Measurements from ENCODE around the gene CHN2.
A peak's percentile ranks its signal among the peaks of the same experiment; 100 is the strongest.

CHN2 gene

GRCh38 chr7:29270594-29271318 is 76.2 kb downstream of the CHN2 start:
- peaks cover 9% of the 10 kb centered on the region for H3K27me3 Mint-ChIP-seq
- no peak overlapping the region for H3K4me3 Mint-ChIP-seq
- DNase-seq (no peak), ATAC-seq (peak; percentile 63)
- no peak overlapping the region for H3K27ac Mint-ChIP-seq
- H3K9me3 Mint-ChIP-seq, result peaks cover 2% of the 10 kb centered on the region
- no peaks in the 10 kb centered on the region for H3K36me3 Mint-ChIP-seq (ENCODE audit: low read depth)
- peaks cover 20% of the 10 kb centered on the region for H3K4me1 Mint-ChIP-seq

GRCh38 chr7:29271319-29271658 is 76.7 kb downstream of the CHN2 start:
- Mint-ChIP-seq H3K9me3 (no peaks in the 10 kb centered on the region), H3K27me3 (peaks cover 12% of the 10 kb centered on the region), H3K36me3 (ENCODE audit: low read depth) (no peaks in the 10 kb centered on the region), H3K27ac (no peak overlapping the region), H3K4me1 (peaks cover 20% of the 10 kb centered on the region), H3K4me3 (no peak overlapping the region)
- no peak for DNase-seq
- no peak for ATAC-seq

- Mint-ChIP-seq H3K27ac (no peak overlapping the region), H3K4me3 (no peak overlapping the region), H3K27me3 (peaks cover 12% of the 10 kb centered on the region), H3K4me1 (peaks cover 20% of the 10 kb centered on the region), H3K9me3 (no peaks in the 10 kb centered on the region), H3K36me3 (ENCODE audit: low read depth) (no peaks in the 10 kb centered on the region)
- DNase-seq (no peak), ATAC-seq (no peak)
Observed at GRCh38 chr7:29272057-29272456, 77.5 kb downstream of the CHN2 start.

GRCh38 chr7:29274146-29275017 is 79.8 kb downstream of the CHN2 start:
- no peak overlapping the region for H3K4me3 Mint-ChIP-seq
- no peak overlapping the region for H3K27ac Mint-ChIP-seq
- H3K4me1 Mint-ChIP-seq, result peaks cover 26% of the 10 kb centered on the region
- DNase-seq (no peak), ATAC-seq (no peak)
- H3K36me3 Mint-ChIP-seq (ENCODE audit: low read depth), result no peaks in the 10 kb centered on the region
- H3K9me3 Mint-ChIP-seq, result no peaks in the 10 kb centered on the region
- peaks cover 7% of the 10 kb centered on the region for H3K27me3 Mint-ChIP-seq

DNA sequence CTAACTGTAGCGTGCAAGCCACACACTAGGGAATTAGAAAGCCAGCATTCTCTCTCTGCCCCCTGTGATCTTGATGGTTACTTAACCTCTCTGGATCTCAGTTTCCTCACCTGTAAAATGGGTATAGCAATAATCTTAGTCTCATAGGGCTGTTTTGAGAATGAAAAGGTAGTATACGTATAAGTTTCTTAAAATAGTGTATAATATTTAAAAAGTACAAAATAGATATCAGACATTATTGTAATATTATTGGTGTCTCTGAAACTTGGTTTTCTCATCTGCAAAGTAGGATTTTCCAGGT is 80.4 kb downstream of the CHN2 start:
- peaks cover 11% of the 10 kb centered on the region for H3K27me3 Mint-ChIP-seq
- H3K9me3 Mint-ChIP-seq, result no peaks in the 10 kb centered on the region
- H3K4me3 Mint-ChIP-seq, result no peak overlapping the region
- H3K27ac Mint-ChIP-seq, result no peak overlapping the region
- no peaks in the 10 kb centered on the region for H3K36me3 Mint-ChIP-seq (ENCODE audit: low read depth)
- DNase-seq, result no peak
- H3K4me1 Mint-ChIP-seq, result peaks cover 26% of the 10 kb centered on the region
- no peak for ATAC-seq

GRCh38 chr7:29275493-29275892 is 80.9 kb downstream of the CHN2 start:
- Mint-ChIP-seq H3K27ac (no peak overlapping the region), H3K4me3 (no peak overlapping the region), H3K27me3 (peaks cover 11% of the 10 kb centered on the region), H3K36me3 (ENCODE audit: low read depth) (no peaks in the 10 kb centered on the region), H3K4me1 (peaks cover 25% of the 10 kb centered on the region), H3K9me3 (no peaks in the 10 kb centered on the region)
- ATAC-seq (no peak), DNase-seq (no peak)

DNA sequence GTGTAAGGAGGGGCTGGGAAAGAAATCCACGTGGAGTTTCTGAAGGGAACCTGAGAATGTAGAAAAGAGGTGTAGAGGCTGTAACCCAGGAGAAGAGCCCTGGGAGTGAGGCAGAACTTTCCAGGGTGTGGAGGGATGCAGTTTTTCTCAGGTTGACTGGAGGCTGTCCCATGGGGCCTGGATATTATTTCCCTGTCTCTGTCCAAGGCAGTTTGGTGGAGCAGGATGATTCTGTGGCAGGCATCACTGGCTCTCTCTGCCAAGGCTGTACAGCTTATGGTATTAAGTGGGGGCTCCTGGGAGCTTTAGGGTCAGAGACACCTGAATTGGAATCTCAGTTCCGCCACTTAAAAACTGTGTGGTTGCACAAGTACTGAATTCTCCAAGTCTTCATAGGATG is 81.6 kb downstream of the CHN2 start:
- H3K9me3 Mint-ChIP-seq, result no peaks in the 10 kb centered on the region
- peaks cover 18% of the 10 kb centered on the region for H3K4me1 Mint-ChIP-seq
- no peak for ATAC-seq
- peaks cover 11% of the 10 kb centered on the region for H3K27me3 Mint-ChIP-seq
- no peak overlapping the region for H3K4me3 Mint-ChIP-seq
- no peaks in the 10 kb centered on the region for H3K36me3 Mint-ChIP-seq (ENCODE audit: low read depth)
- DNase-seq, result no peak
- no peak overlapping the region for H3K27ac Mint-ChIP-seq

- ATAC-seq, result no peak
- H3K27me3 Mint-ChIP-seq, result peaks cover 11% of the 10 kb centered on the region
- no peak overlapping the region for H3K4me3 Mint-ChIP-seq
- peaks cover 12% of the 10 kb centered on the region for H3K4me1 Mint-ChIP-seq
- H3K9me3 Mint-ChIP-seq, result no peaks in the 10 kb centered on the region
- H3K27ac Mint-ChIP-seq, result no peak overlapping the region
- H3K36me3 Mint-ChIP-seq (ENCODE audit: low read depth), result no peaks in the 10 kb centered on the region
- no peak for DNase-seq
Observed at GRCh38 chr7:29276806-29277205, 82.2 kb downstream of the CHN2 start.

DNA sequence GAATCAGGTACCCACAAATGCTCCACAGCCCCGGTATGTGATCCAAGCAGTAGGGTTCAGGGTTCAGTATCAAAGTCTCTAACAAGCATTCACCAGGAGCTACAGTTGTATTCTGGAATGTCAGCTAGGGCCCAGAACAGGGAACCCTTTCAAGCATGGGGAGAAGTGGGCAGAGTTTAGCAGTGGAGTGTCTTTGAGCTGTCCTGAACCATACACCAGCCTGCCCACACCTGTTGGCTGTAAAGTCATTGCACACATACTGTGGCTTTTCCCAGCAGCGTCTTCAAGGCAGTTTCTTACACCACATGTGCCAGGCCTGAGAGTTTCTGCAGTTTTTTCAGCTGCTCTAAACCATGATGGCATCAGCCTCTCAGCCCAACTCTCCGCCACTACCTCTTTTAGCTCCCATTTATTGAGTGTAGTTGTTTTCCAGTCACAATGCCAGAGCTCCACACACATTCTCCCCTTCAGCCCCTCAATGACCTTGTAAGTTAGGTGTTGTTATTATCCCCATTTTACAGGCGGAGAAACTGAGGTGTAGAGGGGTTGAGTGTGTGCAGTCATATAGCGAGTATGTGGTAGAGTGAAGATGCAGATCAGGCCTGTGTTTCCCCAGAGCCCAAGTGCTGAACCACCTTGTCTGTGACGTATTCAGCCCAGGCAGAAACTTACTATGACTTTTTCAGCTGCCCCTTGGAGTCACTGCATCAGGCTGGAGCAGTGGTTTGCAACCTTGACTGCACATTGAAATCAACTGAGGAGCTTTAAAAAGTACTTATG is 83.1 kb downstream of the CHN2 start:
- H3K9me3 Mint-ChIP-seq, result no peaks in the 10 kb centered on the region
- peaks cover 11% of the 10 kb centered on the region for H3K27me3 Mint-ChIP-seq
- H3K27ac Mint-ChIP-seq, result no peak overlapping the region
- DNase-seq, result no peak
- no peak overlapping the region for H3K4me3 Mint-ChIP-seq
- H3K36me3 Mint-ChIP-seq (ENCODE audit: low read depth), result no peaks in the 10 kb centered on the region
- peaks cover 12% of the 10 kb centered on the region for H3K4me1 Mint-ChIP-seq
- ATAC-seq, result peak; percentile 82

DNA sequence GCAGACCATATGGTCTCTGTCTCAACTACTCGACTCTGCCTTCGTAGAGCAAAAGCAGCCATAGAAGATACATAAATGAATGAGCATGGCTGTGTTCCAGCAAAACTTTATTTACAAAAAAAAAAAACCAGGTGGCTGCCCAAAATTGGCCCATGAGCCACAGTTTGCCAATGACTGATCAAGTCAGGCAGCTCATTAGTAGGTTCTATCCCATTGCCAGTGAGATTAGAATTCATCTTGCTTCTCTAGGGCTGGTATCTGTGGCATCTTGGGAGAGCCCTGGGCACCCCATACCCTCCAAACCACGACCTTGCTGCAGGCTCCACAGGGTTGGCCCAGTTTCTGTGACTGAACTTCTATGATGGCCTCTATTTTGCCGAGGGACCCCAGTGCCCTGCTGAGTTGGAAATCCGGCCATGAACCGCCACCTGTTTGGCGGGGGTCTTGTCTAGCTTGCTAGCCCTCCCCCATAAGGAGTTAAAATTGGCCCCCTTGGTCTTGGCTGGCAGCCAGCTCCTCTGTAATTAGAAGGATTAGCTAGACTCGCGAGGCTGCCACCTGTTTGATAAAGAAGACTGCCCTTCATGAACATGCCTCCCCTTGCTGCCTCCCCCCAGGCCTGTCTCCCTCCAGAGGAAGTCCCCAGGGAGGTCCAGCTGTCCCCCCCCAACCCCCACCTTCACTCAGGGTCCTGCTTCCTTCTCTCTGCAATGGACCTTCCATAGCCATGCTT is 83.9 kb downstream of the CHN2 start:
- DNase-seq (no peak), ATAC-seq (no peak)
- Mint-ChIP-seq H3K4me3 (no peak overlapping the region), H3K36me3 (ENCODE audit: low read depth) (no peaks in the 10 kb centered on the region), H3K27ac (no peak overlapping the region), H3K9me3 (no peaks in the 10 kb centered on the region), H3K27me3 (peaks cover 18% of the 10 kb centered on the region), H3K4me1 (peaks cover 9% of the 10 kb centered on the region)

- no peak for ATAC-seq
- peaks cover 19% of the 10 kb centered on the region for H3K27me3 Mint-ChIP-seq
- no peak overlapping the region for H3K27ac Mint-ChIP-seq
- no peaks in the 10 kb centered on the region for H3K36me3 Mint-ChIP-seq (ENCODE audit: low read depth)
- peaks cover 27% of the 10 kb centered on the region for H3K4me1 Mint-ChIP-seq
- H3K9me3 Mint-ChIP-seq, result no peaks in the 10 kb centered on the region
- no peak overlapping the region for H3K4me3 Mint-ChIP-seq
- DNase-seq, result no peak
Observed at GRCh38 chr7:29281782-29282541, 87.4 kb downstream of the CHN2 start.

GRCh38 chr7:29282819-29283414 is 88.3 kb downstream of the CHN2 start:
- Mint-ChIP-seq H3K4me1 (peaks cover 30% of the 10 kb centered on the region), H3K36me3 (ENCODE audit: low read depth) (no peaks in the 10 kb centered on the region), H3K4me3 (no peak overlapping the region), H3K9me3 (no peaks in the 10 kb centered on the region), H3K27me3 (peaks cover 21% of the 10 kb centered on the region), H3K27ac (no peak overlapping the region)
- DNase-seq (no peak), ATAC-seq (no peak)

DNA sequence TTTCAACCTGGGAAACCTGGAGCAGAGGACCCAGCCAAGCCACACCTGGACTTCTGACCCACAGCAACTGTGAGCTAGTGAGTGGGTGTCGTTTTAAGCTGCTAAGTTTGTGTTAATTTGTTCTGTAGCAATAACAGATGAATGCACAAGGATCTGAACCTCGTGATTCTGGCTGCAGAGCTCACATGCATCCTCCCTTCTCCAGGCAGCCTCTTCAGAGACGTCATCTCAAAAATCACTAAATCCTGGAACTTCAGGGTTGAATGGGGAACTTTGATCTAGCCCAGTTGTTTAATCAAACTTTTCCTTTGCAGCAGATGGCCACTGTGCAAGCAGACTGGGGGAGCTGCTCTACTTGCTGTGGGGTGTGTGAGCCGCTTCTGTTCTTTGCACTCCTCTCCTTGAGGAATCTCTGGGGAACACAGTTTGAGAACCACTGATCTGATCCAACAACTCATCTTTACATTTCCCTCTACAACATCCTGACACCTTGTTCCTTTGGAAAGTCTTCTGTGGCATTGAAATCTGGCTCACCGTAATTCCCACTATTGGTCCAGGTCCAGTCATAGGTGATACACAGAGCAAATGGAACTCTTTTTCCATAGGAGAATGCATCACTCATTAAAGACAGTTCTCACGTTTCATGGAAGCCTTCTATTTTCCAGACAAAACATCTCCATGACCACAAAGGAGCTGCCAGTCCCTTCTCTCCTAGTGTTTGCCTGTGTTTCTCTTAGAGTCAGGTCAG is 90.3 kb downstream of the CHN2 start:
- no peak for ATAC-seq
- DNase-seq, result no peak
- Mint-ChIP-seq H3K4me3 (no peak overlapping the region), H3K36me3 (ENCODE audit: low read depth) (no peaks in the 10 kb centered on the region), H3K27ac (peak overlapping the region; percentile 67), H3K9me3 (no peaks in the 10 kb centered on the region), H3K27me3 (peaks cover 17% of the 10 kb centered on the region), H3K4me1 (peaks cover 33% of the 10 kb centered on the region)

Data from activated naive CD8-positive, alpha-beta T cell treated with anti-CD3 and anti-CD28 coated beads, Interleukin-2, amount 50 U/mL, for 24 hours (primary cell).